ENCODE measurements around the gene ALDH3B1. TPM values are rescaled to one million over a fixed set of nuclear protein-coding genes. Genes with fewer than 3 reads are reported as not detected.

Gene ALDH3B1
- total and polyA plus RNA-seq, 3 donors from 2014 or later = 4.4 to 8.1 (median 5.3) TPM

GRCh38 chr11:68042219-68043028, 32.3 kb downstream of the ALDH3B1 start:
- Histone ChIP-seq H3K27me3 (no peaks in the 10 kb centered on the region), H3K4me3 (no peak overlapping the region), H3K4me1 (peaks cover 19% of the 10 kb centered on the region), H3K27ac (no peak overlapping the region), H3K9me3 (no peaks in the 10 kb centered on the region), H3K36me3 (ENCODE audit: low read depth, missing control alignments) (no peaks in the 10 kb centered on the region)
- no peak for TF ChIP-seq POLR2A (IDR thresholded peaks at IDR 0.05)
- no peak for TF ChIP-seq CTCF (IDR thresholded peaks at IDR 0.05)
- no peak for DNase-seq
- 87% methylated on average over 27 of the region's 27 CpGs; no CpG with 5 or more reads in 1 of the 2 donors for WGBS, 2 donors
- intact Hi-C loops (cut with DNase I; ENCODE audit: low total_unique reads) = no loop called here

- no peaks in the 10 kb centered on the region for H3K36me3 ChIP-seq (ENCODE audit: low read depth, missing control alignments)
- no peaks in the 10 kb centered on the region for H3K27me3 ChIP-seq
- peaks cover 17% of the 10 kb centered on the region for H3K4me1 ChIP-seq
- no peak overlapping the region for H3K27ac ChIP-seq
- TF ChIP-seq CTCF (IDR thresholded peaks at IDR 0.05) (no peak), POLR2A (IDR thresholded peaks at IDR 0.05) (no peak)
- DNase-seq = no peak
- intact Hi-C loops (cut with DNase I; ENCODE audit: low total_unique reads) = no loop called here
- 83 to 84% methylated on average over 7 of the region's 8 CpGs for WGBS, 2 donors
- H3K9me3 ChIP-seq = no peaks in the 10 kb centered on the region
- no peak overlapping the region for H3K4me3 ChIP-seq
Observed at GRCh38 chr11:68043029-68043348, 32.9 kb downstream of the ALDH3B1 start.

- intact Hi-C loops (cut with DNase I; ENCODE audit: low total_unique reads) = no loop called here
- Histone ChIP-seq H3K27ac (no peak overlapping the region), H3K36me3 (ENCODE audit: low read depth, missing control alignments) (no peaks in the 10 kb centered on the region), H3K9me3 (no peaks in the 10 kb centered on the region), H3K4me3 (no peak overlapping the region), H3K27me3 (no peaks in the 10 kb centered on the region), H3K4me1 (peaks cover 12% of the 10 kb centered on the region)
- DNase-seq = no peak
- TF ChIP-seq POLR2A (IDR thresholded peaks at IDR 0.05) (no peak), CTCF (IDR thresholded peaks at IDR 0.05) (no peak)
- WGBS, 2 donors = 76 to 88% methylated on average over 25 to 36 of the region's 36 CpGs
Observed at GRCh38 chr11:68043349-68044144, 33.4 kb downstream of the ALDH3B1 start.

- no peak for DNase-seq
- H3K4me3 ChIP-seq = no peak overlapping the region
- H3K27me3 ChIP-seq = no peaks in the 10 kb centered on the region
- intact Hi-C loops (cut with DNase I; ENCODE audit: low total_unique reads) = no loop called here
- peaks cover 9% of the 10 kb centered on the region for H3K4me1 ChIP-seq
- no peaks in the 10 kb centered on the region for H3K36me3 ChIP-seq (ENCODE audit: low read depth, missing control alignments)
- 82 to 89% methylated on average over 11 to 24 of the region's 24 CpGs for WGBS, 2 donors
- no peaks in the 10 kb centered on the region for H3K9me3 ChIP-seq
- H3K27ac ChIP-seq = no peak overlapping the region
- TF ChIP-seq POLR2A (IDR thresholded peaks at IDR 0.05) = no peak
- TF ChIP-seq CTCF (IDR thresholded peaks at IDR 0.05) = no peak
Observed at GRCh38 chr11:68044145-68044813, 34.2 kb downstream of the ALDH3B1 start.

All from testis (tissue), 3 donors.